Hippocampal formation (tissue), 2 donors: ENCODE results near the gene SUMO3.
"Not testable (repeated sequence)": the region's sequence is repeated elsewhere in the genome, so short reads cannot be mapped to it uniquely, and the experiment has no call there.

Source experiments
- DNase-seq, 2 donors: peaks; one replicate each; lab custom pipeline; 2025; lab: John Stamatoyannopoulos, UW

The SUMO3 gene

GRCh38 chr21:44846485-44847260 lies 28.8 kb upstream of the SUMO3 start:
- no peak for DNase-seq

- DNase-seq, result no peak
Measured at GRCh38 chr21:44846224-44846484, 28.3 kb upstream of the SUMO3 start.

GRCh38 chr21:44845418-44846223 lies 27.8 kb upstream of the SUMO3 start:
- peak in 1 of 2 donors; percentile 29 for DNase-seq

- DNase-seq, result no peak
Measured at GRCh38 chr21:44844256-44844655, 26.4 kb upstream of the SUMO3 start.

GRCh38 chr21:44842721-44843445 lies 25.0 kb upstream of the SUMO3 start:
- no peak for DNase-seq

GRCh38 chr21:44842087-44842486 lies 24.2 kb upstream of the SUMO3 start:
- DNase-seq, result no peak

GRCh38 chr21:44840771-44841170 lies 22.9 kb upstream of the SUMO3 start:
- no peak for DNase-seq

- no peak for DNase-seq
Measured at GRCh38 chr21:44838951-44839350, 21.1 kb upstream of the SUMO3 start.

- DNase-seq, result no peak
Measured at GRCh38 chr21:44838039-44838895, 20.4 kb upstream of the SUMO3 start.

GRCh38 chr21:44837537-44837936 lies 19.7 kb upstream of the SUMO3 start:
- DNase-seq, result no peak

GRCh38 chr21:44836666-44837471 lies 19.0 kb upstream of the SUMO3 start:
- no peak for DNase-seq

GRCh38 chr21:44836349-44836665 lies 18.4 kb upstream of the SUMO3 start:
- DNase-seq, result no peak

GRCh38 chr21:44835647-44835973 lies 17.7 kb upstream of the SUMO3 start:
- DNase-seq, result no peak

- DNase-seq, result no peak
Measured at GRCh38 chr21:44834951-44835646, 17.2 kb upstream of the SUMO3 start.

- DNase-seq, result no peak
Measured at GRCh38 chr21:44834231-44834950, 16.5 kb upstream of the SUMO3 start.

GRCh38 chr21:44833663-44834062 lies 15.8 kb upstream of the SUMO3 start:
- DNase-seq, result no peak

- DNase-seq, result not testable (repeated sequence)
Measured at GRCh38 chr21:44832516-44833255, 14.8 kb upstream of the SUMO3 start.

GRCh38 chr21:44831227-44831860 lies 13.5 kb upstream of the SUMO3 start:
- DNase-seq, result no peak
